ENCODE results near the gene COX4I1.

COX4I1 gene

DNA sequence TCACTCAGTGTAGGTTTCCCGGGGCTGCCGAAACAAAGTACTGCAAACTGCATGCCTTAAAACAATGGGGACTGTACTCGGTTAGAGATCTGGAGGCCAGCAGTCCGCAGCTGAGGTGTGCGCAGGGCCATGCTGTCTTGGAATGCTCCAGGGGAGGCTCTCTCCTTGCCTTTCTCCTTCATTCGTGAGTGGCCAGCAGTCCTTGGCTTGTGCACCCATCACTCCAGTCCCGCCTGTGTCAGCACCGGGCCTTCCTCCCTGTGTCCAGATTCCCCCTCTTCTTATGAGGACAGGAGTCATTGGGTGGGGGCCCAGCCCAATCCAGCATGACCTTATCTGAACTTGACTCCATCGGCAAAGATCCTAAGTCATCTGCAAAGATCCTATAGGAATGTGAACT is 43.4 kb downstream of the COX4I1 start:
- Histone ChIP-seq H3K27ac (ENCODE audit: low read length) (no peak overlapping the region), H2AFZ (ENCODE audit: low read depth, low read length) (no peak overlapping the region), H3K36me3 (ENCODE audit: insufficient read depth, low read length) (no peaks in the 10 kb centered on the region), H3K4me1 (ENCODE audit: insufficient read depth, low read length) (no peaks in the 10 kb centered on the region), H3K4me2 (ENCODE audit: insufficient read depth, low read length) (no peak overlapping the region), H3K9ac (ENCODE audit: low read depth, low read length) (no peak overlapping the region), H3K79me2 (ENCODE audit: insufficient read depth, low read length) (no peaks in the 10 kb centered on the region), H4K20me1 (ENCODE audit: insufficient read depth, low read length) (no peaks in the 10 kb centered on the region), H3K4me3 (ENCODE audit: low read depth in 1 of 2, low read length in 2 of 2) (no peak overlapping the region), H3K27me3 (ENCODE audit: insufficient read depth, low read length, poor library complexity) (no peaks in the 10 kb centered on the region), H3K9me3 (ENCODE audit: insufficient read depth, low read length, severe bottlenecking) (no peaks in the 10 kb centered on the region)
- TF ChIP-seq EZH2 (IDR thresholded peaks at IDR 0.05; ENCODE audit: borderline replicate concordance, low read depth, low read length, severe bottlenecking) = no peak
- TF ChIP-seq, protein P1, sequence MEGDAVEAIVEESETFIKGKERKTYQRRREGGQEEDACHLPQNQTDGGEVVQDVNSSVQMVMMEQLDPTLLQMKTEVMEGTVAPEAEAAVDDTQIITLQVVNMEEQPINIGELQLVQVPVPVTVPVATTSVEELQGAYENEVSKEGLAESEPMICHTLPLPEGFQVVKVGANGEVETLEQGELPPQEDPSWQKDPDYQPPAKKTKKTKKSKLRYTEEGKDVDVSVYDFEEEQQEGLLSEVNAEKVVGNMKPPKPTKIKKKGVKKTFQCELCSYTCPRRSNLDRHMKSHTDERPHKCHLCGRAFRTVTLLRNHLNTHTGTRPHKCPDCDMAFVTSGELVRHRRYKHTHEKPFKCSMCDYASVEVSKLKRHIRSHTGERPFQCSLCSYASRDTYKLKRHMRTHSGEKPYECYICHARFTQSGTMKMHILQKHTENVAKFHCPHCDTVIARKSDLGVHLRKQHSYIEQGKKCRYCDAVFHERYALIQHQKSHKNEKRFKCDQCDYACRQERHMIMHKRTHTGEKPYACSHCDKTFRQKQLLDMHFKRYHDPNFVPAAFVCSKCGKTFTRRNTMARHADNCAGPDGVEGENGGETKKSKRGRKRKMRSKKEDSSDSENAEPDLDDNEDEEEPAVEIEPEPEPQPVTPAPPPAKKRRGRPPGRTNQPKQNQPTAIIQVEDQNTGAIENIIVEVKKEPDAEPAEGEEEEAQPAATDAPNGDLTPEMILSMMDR (IDR thresholded peaks at IDR 0.05; ENCODE audit: borderline replicate concordance, extremely low read depth, low read length, poor library complexity, severe bottlenecking) = no peak
- DNase-seq (no peak), ATAC-seq (ENCODE audit: insufficient read depth, low read depth) (no peak)

DNA sequence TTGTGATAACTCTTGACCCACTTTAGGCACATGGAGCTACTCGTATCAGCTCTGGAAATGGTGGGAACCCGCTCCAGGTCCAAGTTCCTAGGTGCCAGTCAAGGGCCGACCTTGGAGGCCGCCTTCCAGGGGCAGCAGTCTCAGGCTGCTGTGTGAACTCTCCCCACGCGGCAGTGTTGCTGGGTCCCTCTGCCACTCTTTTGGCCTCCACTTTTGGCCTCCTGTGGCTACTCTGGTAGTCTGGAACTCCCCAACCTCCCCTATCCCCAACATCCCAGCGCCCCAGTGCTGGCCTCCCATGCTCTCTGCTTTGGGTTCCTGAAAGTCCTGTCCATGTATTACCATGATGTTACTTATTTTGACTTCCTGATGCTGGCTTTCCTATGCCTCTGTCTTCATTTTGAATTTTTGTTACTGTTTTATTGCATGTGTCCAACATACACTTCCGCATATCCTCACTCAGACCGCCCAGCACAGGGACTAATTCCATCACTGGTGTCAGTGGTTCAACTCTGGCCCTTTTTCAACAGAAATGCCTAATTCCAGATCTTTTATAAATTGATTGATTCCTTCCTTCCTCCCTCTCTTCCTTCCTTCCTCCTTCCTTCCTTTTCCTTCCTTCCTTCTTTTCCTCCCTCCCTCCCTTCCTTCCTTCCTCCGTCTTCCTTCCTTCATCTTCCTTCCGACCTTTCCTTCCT is 44.1 kb downstream of the COX4I1 start:
- Histone ChIP-seq H3K79me2 (ENCODE audit: insufficient read depth, low read length) (no peaks in the 10 kb centered on the region), H3K27me3 (ENCODE audit: insufficient read depth, low read length, poor library complexity) (no peaks in the 10 kb centered on the region)
- TF ChIP-seq, protein P1 (IDR thresholded peaks at IDR 0.05; ENCODE audit: borderline replicate concordance, extremely low read depth, low read length, poor library complexity, severe bottlenecking) = no peak
- no peak for TF ChIP-seq EZH2 (IDR thresholded peaks at IDR 0.05; ENCODE audit: borderline replicate concordance, low read depth, low read length, severe bottlenecking)

DNA sequence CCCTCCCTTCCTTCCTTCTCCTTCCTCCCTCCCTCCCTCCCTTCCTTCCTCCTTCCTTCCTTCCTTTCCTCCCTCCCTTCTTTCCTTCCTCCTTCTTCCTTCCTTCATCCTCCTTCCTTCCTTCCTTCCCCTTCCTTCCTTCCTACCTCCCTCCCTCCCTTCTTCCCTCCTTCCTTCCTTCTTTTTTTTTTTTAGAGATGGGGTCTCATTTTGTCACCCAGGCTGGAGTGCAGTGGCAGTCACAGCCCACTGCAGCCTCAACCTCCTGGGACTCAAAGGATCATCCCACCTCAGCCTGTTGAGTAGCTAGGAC is 44.6 kb downstream of the COX4I1 start:
- Histone ChIP-seq H3K27me3 (ENCODE audit: insufficient read depth, low read length, poor library complexity) (peaks cover 2% of the 10 kb centered on the region), H3K4me1 (ENCODE audit: insufficient read depth, low read length) (no peaks in the 10 kb centered on the region)

More for the DNA sequence above, 44.1 kb downstream of the COX4I1 start:
- Histone ChIP-seq H3K4me3 (ENCODE audit: low read depth in 1 of 2, low read length in 2 of 2) (no peak overlapping the region), H3K9ac (ENCODE audit: low read depth, low read length) (no peak overlapping the region), H4K20me1 (ENCODE audit: insufficient read depth, low read length) (no peaks in the 10 kb centered on the region), H3K27ac (ENCODE audit: low read length) (no peak overlapping the region), H2AFZ (ENCODE audit: low read depth, low read length) (no peak overlapping the region), H3K36me3 (ENCODE audit: insufficient read depth, low read length) (no peaks in the 10 kb centered on the region), H3K9me3 (ENCODE audit: insufficient read depth, low read length, severe bottlenecking) (no peaks in the 10 kb centered on the region), H3K4me2 (ENCODE audit: insufficient read depth, low read length) (no peak overlapping the region), H3K4me1 (ENCODE audit: insufficient read depth, low read length) (no peaks in the 10 kb centered on the region)
- DNase-seq (no peak), ATAC-seq (ENCODE audit: insufficient read depth, low read depth) (no peak)

More for the DNA sequence above, 44.6 kb downstream of the COX4I1 start:
- no peaks in the 10 kb centered on the region for H3K79me2 ChIP-seq (ENCODE audit: insufficient read depth, low read length)
- H3K4me2 ChIP-seq (ENCODE audit: insufficient read depth, low read length) = no peak overlapping the region
- ATAC-seq (ENCODE audit: insufficient read depth, low read depth) (no peak), DNase-seq (no peak)
- H3K36me3 ChIP-seq (ENCODE audit: insufficient read depth, low read length) = no peaks in the 10 kb centered on the region
- no peak overlapping the region for H3K27ac ChIP-seq (ENCODE audit: low read length)
- H3K9ac ChIP-seq (ENCODE audit: low read depth, low read length) = no peak overlapping the region
- H3K9me3 ChIP-seq (ENCODE audit: insufficient read depth, low read length, severe bottlenecking) = no peaks in the 10 kb centered on the region
- H3K4me3 ChIP-seq (ENCODE audit: low read depth in 1 of 2, low read length in 2 of 2) = no peak overlapping the region
- TF ChIP-seq, protein P1 (IDR thresholded peaks at IDR 0.05; ENCODE audit: borderline replicate concordance, extremely low read depth, low read length, poor library complexity, severe bottlenecking) = no peak
- TF ChIP-seq EZH2 (IDR thresholded peaks at IDR 0.05; ENCODE audit: borderline replicate concordance, low read depth, low read length, severe bottlenecking) = no peak
- H2AFZ ChIP-seq (ENCODE audit: low read depth, low read length) = no peak overlapping the region
- H4K20me1 ChIP-seq (ENCODE audit: insufficient read depth, low read length) = no peaks in the 10 kb centered on the region

Data from DND-41 (cell line).